ENCODE results near the gene HS3ST3B1.

DNA sequence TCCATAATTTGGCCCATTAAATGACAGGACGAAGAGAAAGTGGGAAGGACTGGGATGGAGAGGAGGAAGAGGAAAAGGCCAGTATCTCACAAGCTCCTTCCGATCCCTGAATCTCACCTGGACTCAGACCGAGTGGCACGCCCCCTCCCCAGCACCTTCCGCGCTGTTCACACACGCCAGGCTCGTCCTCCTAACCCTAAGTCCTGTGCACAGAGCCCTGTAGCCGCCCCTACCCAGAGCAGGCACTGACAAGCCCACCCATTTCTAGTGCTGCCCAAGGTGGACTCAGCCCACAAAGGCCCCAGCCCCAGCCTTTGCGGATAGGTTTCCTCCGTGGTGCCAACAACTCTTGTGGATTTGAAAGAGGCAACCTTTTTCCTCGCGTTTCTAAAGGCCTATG is 9.2 kb downstream of the HS3ST3B1 start:
- TF ChIP-seq, protein P1, sequence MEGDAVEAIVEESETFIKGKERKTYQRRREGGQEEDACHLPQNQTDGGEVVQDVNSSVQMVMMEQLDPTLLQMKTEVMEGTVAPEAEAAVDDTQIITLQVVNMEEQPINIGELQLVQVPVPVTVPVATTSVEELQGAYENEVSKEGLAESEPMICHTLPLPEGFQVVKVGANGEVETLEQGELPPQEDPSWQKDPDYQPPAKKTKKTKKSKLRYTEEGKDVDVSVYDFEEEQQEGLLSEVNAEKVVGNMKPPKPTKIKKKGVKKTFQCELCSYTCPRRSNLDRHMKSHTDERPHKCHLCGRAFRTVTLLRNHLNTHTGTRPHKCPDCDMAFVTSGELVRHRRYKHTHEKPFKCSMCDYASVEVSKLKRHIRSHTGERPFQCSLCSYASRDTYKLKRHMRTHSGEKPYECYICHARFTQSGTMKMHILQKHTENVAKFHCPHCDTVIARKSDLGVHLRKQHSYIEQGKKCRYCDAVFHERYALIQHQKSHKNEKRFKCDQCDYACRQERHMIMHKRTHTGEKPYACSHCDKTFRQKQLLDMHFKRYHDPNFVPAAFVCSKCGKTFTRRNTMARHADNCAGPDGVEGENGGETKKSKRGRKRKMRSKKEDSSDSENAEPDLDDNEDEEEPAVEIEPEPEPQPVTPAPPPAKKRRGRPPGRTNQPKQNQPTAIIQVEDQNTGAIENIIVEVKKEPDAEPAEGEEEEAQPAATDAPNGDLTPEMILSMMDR (IDR thresholded peaks at IDR 0.05 in 4 of 5, conservative IDR thresholded peaks at IDR 0.05 in 1 of 5) = no peak
- TF ChIP-seq POLR2A (IDR thresholded peaks at IDR 0.05) = no peak
